ENCODE data around the gene HOXA13.

The HOXA13 gene

DNA sequence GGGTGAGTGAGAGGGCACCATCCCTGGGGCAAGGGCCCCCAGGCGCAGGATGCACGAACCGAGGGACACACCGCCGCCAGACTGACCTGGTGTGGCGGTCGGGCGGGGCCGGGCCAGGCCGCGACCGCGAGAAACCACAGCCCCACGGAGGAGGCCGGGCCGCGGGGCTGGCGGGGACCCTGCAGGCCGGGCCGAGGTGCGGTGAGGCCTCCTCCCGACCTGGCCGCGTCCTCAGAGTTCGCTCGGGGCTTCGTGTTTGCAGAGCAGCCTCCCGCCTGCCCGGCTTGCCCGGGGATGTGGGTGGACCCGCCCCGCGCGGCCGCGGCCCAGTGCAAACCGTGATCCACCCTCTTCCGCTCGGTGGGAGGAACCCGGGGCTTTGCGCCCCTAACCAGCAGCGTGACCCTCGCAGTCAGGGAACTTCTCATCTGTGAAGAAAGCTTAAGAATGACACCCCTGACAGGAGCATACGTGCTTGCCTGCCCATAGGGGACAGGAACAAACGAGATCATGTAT is 20.6 kb upstream of the HOXA13 start:
- H3K36me3 Mint-ChIP-seq, result no peaks in the 10 kb centered on the region
- no peaks in the 10 kb centered on the region for H3K9me3 Mint-ChIP-seq
- ATAC-seq (ENCODE audit: low read depth) (peak; percentile 19), DNase-seq (ENCODE audit: low spot score in 2 of 2) (peak in 1 of 2 donors; percentile 16)
- H3K27ac Mint-ChIP-seq, result no peak overlapping the region
- H3K4me3 Mint-ChIP-seq, result peak overlapping the region; percentile 37
- peaks cover 36% of the 10 kb centered on the region for H3K27me3 Mint-ChIP-seq
- H3K4me1 Mint-ChIP-seq, result peaks cover 9% of the 10 kb centered on the region

DNA sequence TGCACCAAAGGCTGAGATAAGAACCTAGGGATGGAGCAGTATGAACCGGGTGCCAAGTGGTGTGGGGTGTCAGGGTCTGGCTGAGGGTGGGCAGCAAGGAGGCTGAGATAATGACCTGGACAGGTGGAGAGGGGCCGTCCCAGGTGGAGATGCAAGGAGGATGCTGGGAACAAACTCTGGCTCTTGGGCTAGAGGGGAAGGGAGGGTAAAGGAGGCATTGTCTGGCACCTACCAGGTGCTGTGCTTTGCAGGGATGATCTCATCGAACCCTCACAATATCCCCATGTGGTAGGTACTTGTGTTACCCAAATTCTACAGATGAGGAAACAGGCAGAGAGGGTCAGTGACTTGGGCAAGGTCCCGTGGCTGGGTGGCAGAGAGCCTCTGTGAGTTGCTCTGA is 19.9 kb upstream of the HOXA13 start:
- H3K36me3 Mint-ChIP-seq, result no peaks in the 10 kb centered on the region
- H3K27ac Mint-ChIP-seq, result no peak overlapping the region
- H3K27me3 Mint-ChIP-seq, result peaks cover 36% of the 10 kb centered on the region
- DNase-seq (ENCODE audit: low spot score in 2 of 2) (no peak), ATAC-seq (ENCODE audit: low read depth) (peak; percentile 19)
- no peaks in the 10 kb centered on the region for H3K9me3 Mint-ChIP-seq
- H3K4me3 Mint-ChIP-seq, result peak overlapping the region; percentile 18
- peaks cover 6% of the 10 kb centered on the region for H3K4me1 Mint-ChIP-seq

DNA sequence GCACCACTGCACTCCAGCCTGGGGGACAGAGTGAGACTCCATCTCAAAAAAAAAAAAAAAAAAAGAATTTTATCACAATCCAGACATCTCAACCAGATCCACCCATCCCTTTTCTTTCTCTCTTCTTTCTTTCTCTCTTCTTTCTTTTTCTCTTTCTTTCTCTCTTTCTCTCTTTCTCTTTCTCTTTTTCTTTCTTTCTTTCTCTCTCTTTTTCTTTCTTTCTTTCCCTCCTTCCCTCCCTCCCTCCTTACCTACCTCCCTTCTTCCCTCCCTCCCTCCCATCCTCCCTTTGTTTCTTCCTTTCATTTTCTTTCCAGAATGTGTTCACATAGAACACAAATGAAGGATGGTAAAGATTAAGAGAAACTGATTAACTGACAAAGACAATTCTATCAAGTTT is 18.1 kb upstream of the HOXA13 start:
- no peak for DNase-seq (ENCODE audit: low spot score in 2 of 2)
- Mint-ChIP-seq H3K4me3 (no peak overlapping the region), H3K4me1 (peaks cover 6% of the 10 kb centered on the region), H3K27ac (no peak overlapping the region), H3K9me3 (no peaks in the 10 kb centered on the region), H3K27me3 (peaks cover 38% of the 10 kb centered on the region), H3K36me3 (no peaks in the 10 kb centered on the region)
- no peak for ATAC-seq (ENCODE audit: low read depth)

DNA sequence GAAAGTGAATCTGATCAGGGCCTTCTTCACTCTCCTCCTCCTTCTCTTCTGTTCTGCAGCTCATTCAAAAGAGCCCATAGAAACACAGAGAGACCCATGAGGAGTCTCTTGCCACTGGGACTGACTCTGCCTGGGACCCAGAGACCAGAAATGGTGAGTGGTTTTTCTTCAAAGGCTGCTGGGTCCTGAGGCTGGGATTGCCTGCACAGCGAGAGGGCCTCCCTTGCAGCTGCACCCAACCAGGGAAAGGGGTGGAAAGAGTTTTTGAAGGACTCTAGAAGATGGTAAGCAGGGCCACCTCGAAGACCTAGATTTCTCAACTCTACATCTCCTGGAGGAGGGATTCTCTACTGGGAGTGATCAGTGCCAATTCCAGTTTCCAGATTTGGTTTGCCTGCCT is 15.5 kb upstream of the HOXA13 start:
- DNase-seq (ENCODE audit: low spot score in 2 of 2) (no peak), ATAC-seq (ENCODE audit: low read depth) (no peak)
- Mint-ChIP-seq H3K4me3 (no peak overlapping the region), H3K4me1 (peaks cover 6% of the 10 kb centered on the region), H3K27ac (no peak overlapping the region), H3K9me3 (no peaks in the 10 kb centered on the region), H3K27me3 (peaks cover 34% of the 10 kb centered on the region), H3K36me3 (no peaks in the 10 kb centered on the region)

DNA sequence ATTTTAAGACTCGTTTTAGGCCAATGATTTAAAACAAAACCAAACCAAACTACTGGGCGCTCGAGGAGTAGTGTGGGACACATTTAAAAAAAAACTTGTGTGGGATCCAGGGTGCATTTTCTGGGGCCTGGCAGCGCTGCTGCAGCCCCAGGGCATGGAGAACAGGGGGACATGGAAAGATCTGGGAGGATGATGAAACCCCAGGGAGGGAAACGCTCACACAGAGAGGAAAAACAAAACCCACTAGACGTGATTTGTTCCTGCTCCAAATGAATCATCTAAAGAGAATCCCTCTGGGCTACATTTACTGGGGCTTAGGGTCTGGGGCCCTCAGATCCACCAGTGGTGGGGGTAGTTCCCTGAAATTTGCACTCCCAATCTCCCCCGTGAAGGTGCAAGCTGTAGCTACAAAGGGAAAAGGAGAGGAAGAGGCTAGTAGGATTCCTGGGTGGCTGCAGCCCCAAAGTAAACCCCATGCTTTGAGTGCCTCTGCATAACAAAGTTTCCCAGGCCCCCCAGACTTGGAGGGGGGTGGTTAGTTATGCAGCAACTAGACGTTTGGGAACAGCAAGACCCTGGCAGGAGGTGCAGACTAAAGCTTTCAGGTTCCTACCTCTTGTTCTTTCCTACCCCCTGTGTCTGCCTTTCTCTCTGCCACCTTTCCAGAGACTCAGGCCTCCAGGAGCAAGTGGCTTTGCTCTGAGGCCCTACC is 14.5 kb upstream of the HOXA13 start:
- DNase-seq (ENCODE audit: low spot score in 2 of 2) (no peak), ATAC-seq (ENCODE audit: low read depth) (no peak)
- Mint-ChIP-seq H3K27me3 (peaks cover 35% of the 10 kb centered on the region), H3K9me3 (no peaks in the 10 kb centered on the region), H3K4me1 (no peaks in the 10 kb centered on the region), H3K36me3 (no peaks in the 10 kb centered on the region), H3K4me3 (no peak overlapping the region), H3K27ac (no peak overlapping the region)

DNA sequence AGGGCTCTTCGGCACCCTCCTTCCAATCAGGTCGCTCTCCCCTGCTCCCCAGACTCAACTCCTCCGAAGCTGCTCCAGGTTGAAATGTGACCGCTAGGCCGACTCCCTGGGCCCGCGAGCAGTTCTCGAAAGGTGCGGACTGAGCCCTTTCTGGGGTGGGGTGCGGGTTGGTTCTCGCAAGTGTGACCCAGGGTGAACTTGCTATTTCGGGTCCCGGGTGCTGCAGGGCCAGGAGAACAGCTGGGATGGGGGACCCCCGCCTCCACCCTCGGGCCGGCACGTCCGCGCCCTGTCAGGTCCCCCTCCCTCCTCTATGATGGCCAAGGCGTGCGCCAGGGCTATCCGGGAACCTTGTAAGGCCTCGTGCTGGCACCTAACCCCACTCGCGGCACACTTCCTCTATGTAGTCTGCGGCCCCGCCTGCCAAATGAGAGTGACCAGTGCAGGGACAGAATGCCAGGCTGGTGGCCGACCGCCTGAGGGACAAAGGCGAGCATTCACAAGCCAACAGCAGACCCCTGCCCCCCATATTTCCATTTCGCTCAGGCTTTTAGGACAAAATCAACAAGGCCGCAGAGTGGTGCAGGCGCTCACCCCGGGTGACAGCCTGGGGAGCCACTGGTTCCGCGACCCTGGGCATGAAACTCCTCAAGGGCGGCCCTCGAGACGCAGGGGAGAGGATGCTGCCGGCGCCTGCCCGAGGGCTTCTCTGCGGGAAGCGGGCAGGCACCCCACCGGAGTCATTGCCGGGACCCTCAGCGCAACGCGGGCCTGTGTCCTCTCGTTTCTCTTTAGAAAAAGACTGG is 13.7 kb upstream of the HOXA13 start:
- ATAC-seq (ENCODE audit: low read depth), result no peak
- Mint-ChIP-seq H3K27me3 (peaks cover 38% of the 10 kb centered on the region), H3K4me1 (no peaks in the 10 kb centered on the region), H3K36me3 (no peaks in the 10 kb centered on the region), H3K9me3 (no peaks in the 10 kb centered on the region), H3K27ac (no peak overlapping the region), H3K4me3 (no peak overlapping the region)
- DNase-seq (ENCODE audit: low spot score in 2 of 2), result peak in 1 of 2 donors; percentile 18

DNA sequence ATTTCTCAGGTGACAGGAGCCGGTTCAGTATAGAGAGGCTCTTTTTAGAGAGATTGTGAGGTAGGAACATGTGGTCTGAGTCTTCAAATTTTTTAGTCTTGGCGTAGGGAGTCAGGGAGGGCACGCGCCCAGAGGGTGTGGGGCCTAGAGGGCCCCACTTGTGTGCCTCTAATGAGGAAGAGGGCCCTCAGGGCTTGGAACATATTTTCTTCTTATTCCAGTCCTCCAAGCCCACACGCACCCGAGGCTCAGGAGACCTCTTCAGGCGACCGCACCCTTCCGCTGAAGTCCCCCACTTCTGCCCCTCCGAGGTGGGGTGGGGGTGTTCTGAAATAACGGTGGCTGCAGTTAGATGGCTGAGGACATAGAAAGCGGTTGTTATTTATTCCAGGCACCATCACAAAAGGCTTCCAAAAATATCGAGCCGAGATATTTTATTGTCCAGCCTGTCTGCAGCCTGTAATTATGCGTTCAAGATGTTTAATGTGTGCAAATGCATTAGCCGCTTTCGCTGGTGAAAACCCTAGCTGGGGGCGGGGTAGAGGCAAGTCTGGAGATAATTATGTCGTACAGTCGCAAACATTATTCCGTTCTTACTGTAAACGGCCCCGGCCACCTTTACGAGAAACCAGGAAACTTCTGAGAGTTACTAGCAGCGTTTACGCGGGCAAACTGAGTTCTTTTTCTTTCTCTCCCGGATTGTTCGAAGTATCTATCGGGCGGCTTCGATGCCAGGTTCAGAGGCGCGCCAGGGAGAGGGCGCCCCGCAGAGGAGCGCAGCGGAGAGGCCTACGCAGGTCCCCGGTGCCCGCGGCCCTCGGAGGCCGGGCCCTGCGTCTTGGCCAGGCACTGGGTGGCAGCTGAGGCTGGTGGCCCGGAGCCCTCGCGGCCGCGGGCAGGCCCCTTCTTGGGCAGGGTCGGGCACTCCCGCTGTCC is 12.9 kb upstream of the HOXA13 start:
- peaks cover 38% of the 10 kb centered on the region for H3K27me3 Mint-ChIP-seq
- ATAC-seq (ENCODE audit: low read depth) (no peak), DNase-seq (ENCODE audit: low spot score in 2 of 2) (peak in 1 of 2 donors; percentile 18)
- no peak overlapping the region for H3K4me3 Mint-ChIP-seq
- H3K27ac Mint-ChIP-seq, result no peak overlapping the region
- H3K9me3 Mint-ChIP-seq, result no peaks in the 10 kb centered on the region
- H3K4me1 Mint-ChIP-seq, result no peaks in the 10 kb centered on the region
- no peaks in the 10 kb centered on the region for H3K36me3 Mint-ChIP-seq

DNA sequence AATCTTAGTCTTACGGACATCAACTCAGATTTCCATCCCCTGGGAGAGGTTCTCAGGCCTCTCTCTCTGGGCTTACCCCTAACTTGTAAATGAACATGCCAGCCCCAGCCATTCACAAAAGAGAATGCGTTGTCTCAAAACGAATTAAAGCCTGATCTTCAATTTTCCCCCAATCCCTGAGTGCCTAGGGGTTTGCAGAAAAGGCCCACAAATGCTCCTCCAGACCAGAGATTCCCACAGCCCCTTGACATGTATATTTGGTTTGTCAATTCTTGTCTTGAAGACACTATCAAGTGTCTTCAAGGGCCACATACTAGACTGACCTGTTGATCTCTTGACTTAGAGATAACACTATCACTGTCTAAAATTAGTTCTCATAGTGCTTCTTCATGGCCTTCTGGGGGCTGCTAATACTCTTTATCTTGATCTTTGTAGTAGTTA is 11.9 kb upstream of the HOXA13 start:
- Mint-ChIP-seq H3K27me3 (peaks cover 40% of the 10 kb centered on the region), H3K27ac (no peak overlapping the region), H3K4me1 (no peaks in the 10 kb centered on the region), H3K4me3 (no peak overlapping the region), H3K9me3 (no peaks in the 10 kb centered on the region), H3K36me3 (no peaks in the 10 kb centered on the region)
- ATAC-seq (ENCODE audit: low read depth) (no peak), DNase-seq (ENCODE audit: low spot score in 2 of 2) (no peak)

DNA sequence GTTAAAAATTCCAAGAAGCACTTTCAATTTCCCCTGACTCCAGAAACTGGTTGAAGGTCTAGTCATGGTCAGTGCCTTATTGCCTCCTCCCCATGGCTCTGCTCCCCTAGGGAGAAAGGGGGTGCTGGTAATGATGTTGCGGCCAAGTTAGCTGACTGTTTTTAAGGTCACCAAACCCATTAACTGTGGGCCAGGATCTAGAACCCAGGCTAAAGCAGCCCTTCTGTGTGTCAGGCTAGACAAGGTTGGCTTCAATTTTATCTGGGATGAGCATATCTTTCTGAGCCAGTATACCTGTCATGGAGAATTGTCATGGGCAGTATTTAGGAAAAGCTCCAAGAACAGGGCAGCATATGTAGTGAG is 11.2 kb upstream of the HOXA13 start:
- no peaks in the 10 kb centered on the region for H3K4me1 Mint-ChIP-seq
- ATAC-seq (ENCODE audit: low read depth) (no peak), DNase-seq (ENCODE audit: low spot score in 2 of 2) (no peak)
- no peak overlapping the region for H3K27ac Mint-ChIP-seq
- H3K36me3 Mint-ChIP-seq, result no peaks in the 10 kb centered on the region
- peaks cover 38% of the 10 kb centered on the region for H3K27me3 Mint-ChIP-seq
- no peaks in the 10 kb centered on the region for H3K9me3 Mint-ChIP-seq
- H3K4me3 Mint-ChIP-seq, result no peak overlapping the region

DNA sequence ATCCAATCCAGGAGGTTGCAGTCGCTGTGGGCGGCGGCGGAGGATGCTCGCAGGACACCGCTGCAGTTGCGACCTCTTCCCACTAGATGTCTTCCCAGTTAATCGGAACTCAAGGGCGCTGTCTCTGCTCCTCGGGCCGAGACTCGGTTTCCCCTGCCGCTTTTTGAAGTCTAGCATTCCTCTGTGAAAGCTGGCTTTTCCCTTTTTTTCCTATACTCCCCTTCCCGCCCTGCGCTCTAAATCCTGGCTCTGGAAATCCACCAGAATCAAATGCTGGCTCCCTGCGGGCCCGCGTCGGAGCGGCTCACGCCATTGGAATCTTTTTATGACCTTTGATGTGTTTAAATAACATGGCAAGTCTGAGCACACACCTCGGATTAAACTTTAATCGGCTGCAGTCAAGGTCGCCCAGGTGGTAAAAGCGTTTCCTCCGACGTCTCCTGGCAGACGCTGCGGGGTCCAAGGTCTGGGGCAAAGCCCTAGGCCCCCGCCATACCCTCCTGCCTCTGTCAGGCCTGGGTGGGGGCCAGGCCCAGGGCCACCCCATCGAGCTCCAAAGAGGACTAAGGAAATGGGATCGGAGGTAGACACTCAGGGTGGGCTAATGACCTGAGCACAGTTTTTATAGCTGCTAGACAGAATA is 10.7 kb upstream of the HOXA13 start:
- H3K27ac Mint-ChIP-seq, result no peak overlapping the region
- H3K4me3 Mint-ChIP-seq, result peak overlapping the region; percentile 35
- peaks cover 43% of the 10 kb centered on the region for H3K27me3 Mint-ChIP-seq
- H3K9me3 Mint-ChIP-seq, result no peaks in the 10 kb centered on the region
- peak; percentile 51 for ATAC-seq (ENCODE audit: low read depth)
- peak in 1 of 2 donors; percentile 57 for DNase-seq (ENCODE audit: low spot score in 2 of 2)
- no peaks in the 10 kb centered on the region for H3K36me3 Mint-ChIP-seq
- H3K4me1 Mint-ChIP-seq, result no peaks in the 10 kb centered on the region

DNA sequence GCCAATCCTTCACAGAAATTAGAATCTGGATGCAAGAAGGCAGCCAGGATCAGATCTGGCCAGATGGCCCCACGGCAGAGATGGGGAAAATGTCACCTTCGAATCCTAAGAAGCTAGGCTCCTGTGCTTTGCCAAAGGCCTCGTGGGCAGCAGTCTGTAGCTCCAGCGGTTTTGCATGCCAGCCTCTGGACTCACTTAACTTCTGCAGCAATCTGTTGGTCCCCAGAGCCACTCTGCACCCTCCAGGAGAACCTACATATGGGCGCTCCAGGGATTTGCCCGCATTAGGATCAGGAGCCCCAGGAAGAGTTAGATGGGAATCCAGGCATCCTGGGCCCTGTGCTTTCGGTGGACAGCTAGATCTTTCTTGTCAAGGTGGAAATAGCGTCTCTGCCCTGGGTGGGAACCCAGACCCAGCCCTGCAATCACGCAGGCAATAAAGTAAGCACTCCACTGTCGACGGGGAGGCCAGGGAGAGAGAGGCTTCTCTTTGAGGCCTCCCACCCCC is 10.1 kb upstream of the HOXA13 start:
- no peak for DNase-seq (ENCODE audit: low spot score in 2 of 2)
- Mint-ChIP-seq H3K27me3 (peaks cover 42% of the 10 kb centered on the region), H3K27ac (no peak overlapping the region), H3K4me3 (peak overlapping the region; percentile 35), H3K9me3 (no peaks in the 10 kb centered on the region), H3K4me1 (peaks cover under 1% of the 10 kb centered on the region), H3K36me3 (no peaks in the 10 kb centered on the region)
- ATAC-seq (ENCODE audit: low read depth), result no peak

DNA sequence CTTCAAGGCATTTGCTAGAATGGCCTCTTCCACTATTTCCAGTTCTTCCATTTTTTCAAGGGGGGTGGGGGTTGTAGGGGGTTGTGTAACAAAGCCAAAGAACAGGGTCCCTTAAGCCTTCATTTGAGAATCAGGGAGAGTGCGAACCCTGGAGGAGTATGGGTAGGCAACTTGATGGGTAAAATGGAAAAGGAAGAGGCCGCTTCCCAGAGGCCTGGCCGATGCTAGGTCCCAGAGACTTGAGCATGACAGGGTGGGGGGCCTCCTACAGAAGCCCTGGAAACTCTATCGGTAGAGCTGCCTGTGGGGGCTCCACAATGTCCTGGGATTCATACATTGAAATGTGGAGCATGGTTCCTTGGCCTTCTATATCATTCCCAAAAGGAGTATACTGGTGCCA is 9.1 kb upstream of the HOXA13 start:
- peaks cover 42% of the 10 kb centered on the region for H3K27me3 Mint-ChIP-seq
- peaks cover 4% of the 10 kb centered on the region for H3K4me1 Mint-ChIP-seq
- no peak overlapping the region for H3K27ac Mint-ChIP-seq
- no peak overlapping the region for H3K4me3 Mint-ChIP-seq
- ATAC-seq (ENCODE audit: low read depth) (no peak), DNase-seq (ENCODE audit: low spot score in 2 of 2) (no peak)
- no peaks in the 10 kb centered on the region for H3K9me3 Mint-ChIP-seq
- H3K36me3 Mint-ChIP-seq, result no peaks in the 10 kb centered on the region

DNA sequence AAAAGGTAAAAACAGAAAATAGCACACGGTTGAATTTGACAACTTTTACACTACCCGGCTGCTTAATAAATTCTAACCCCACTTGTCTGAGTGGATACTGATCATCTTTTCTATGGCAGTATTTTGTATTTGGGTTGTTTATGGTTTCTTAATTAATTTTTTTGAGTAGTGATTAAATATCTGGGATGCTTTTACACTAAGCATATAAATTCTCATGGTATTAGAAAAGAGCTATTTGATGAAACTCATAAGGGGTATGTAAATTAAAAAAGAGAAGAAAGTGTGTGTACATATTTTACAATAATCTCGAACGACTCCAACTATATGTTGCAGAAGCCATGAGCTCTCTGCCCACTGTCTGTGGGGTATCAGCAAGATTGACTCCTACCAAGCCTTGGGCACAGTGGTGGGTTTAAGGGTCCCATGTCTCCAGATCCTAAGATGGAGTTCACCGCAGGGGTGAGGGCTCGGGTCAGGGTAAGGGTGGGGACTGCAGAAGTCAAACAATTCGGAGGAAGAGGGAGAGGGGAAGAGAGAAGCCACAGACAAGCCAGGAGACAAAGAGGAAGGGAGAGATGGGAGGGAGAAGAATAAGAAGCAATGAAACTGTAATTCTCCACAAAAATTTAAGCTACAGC is 7.6 kb upstream of the HOXA13 start:
- H3K9me3 Mint-ChIP-seq, result no peaks in the 10 kb centered on the region
- no peak for DNase-seq (ENCODE audit: low spot score in 2 of 2)
- peaks cover 4% of the 10 kb centered on the region for H3K4me1 Mint-ChIP-seq
- H3K27me3 Mint-ChIP-seq, result peaks cover 42% of the 10 kb centered on the region
- no peaks in the 10 kb centered on the region for H3K36me3 Mint-ChIP-seq
- H3K4me3 Mint-ChIP-seq, result no peak overlapping the region
- no peak for ATAC-seq (ENCODE audit: low read depth)
- H3K27ac Mint-ChIP-seq, result no peak overlapping the region

Measured in memory B cell (primary cell).